HEK293T (cell line): Measurements from ENCODE around the gene RPL5.

Experiments
- CTCF ChIA-PET: fragments of 350-600 bp; formaldehyde crosslinking; extraction: SDS; loops from one replicate; lab custom pipeline; 2021; ENCODE audit warnings: antibody characterized with exemption, inconsistent platforms; lab: Yijun Ruan, JAX
- POLR2A ChIA-PET: fragments of 350-600 bp; formaldehyde crosslinking; extraction: SDS; loops from one replicate; lab custom pipeline; 2020; ENCODE audit warnings: antibody characterized with exemption, inconsistent platforms; lab: Yijun Ruan, JAX
- DNase-seq: peaks from one replicate; pipeline ENCODE4 v3.0.0; 2012; ENCODE audit warnings: mixed read lengths; ENCODE audit errors: extremely low spot score
- ARNT ChIP-seq: fragments of 450-650 bp; IDR thresholded peaks from 2 replicates; pipeline ENCODE4 v1.6.1; 2017; ENCODE audit warnings: mild to moderate bottlenecking
- BHLHE40 ChIP-seq: fragments of 450-650 bp; IDR thresholded peaks from 2 replicates; pipeline ENCODE4 v1.6.1; 2016; ENCODE audit warnings: mild to moderate bottlenecking, moderate library complexity, borderline replicate concordance
- CTBP1 ChIP-seq: fragments of 450-650 bp; IDR thresholded peaks from 2 replicates; pipeline ENCODE4 v1.6.1; 2016; ENCODE audit warnings: borderline replicate concordance
- ELF4 ChIP-seq: fragments of 450-650 bp; IDR thresholded peaks from 2 replicates; pipeline ENCODE4 v1.6.1; 2017; ENCODE audit warnings: antibody characterized with exemption
- FOXA1 ChIP-seq: fragments of 450-650 bp; IDR thresholded peaks from 2 replicates; pipeline ENCODE4 v1.6.1; 2016; ENCODE audit warnings: mild to moderate bottlenecking
- FOXK2 ChIP-seq: fragments of 450-650 bp; IDR thresholded peaks from 2 replicates; pipeline ENCODE4 v1.6.1; 2016; ENCODE audit warnings: mild to moderate bottlenecking
- FOXM1 ChIP-seq: fragments of 450-650 bp; IDR thresholded peaks from 2 replicates; pipeline ENCODE4 v1.6.1; 2017; ENCODE audit warnings: mild to moderate bottlenecking, borderline replicate concordance
- HDGF ChIP-seq: fragments of 450-650 bp; IDR thresholded peaks from 2 replicates; pipeline ENCODE4 v1.6.1; 2017; ENCODE audit warnings: antibody characterized with exemption, borderline replicate concordance
- L3MBTL2 ChIP-seq: fragments of 450-650 bp; conservative IDR thresholded peaks from 2 replicates; pipeline ENCODE4 v1.6.1; 2016; ENCODE audit warnings: mild to moderate bottlenecking
- LEF1 ChIP-seq: fragments of 450-650 bp; IDR thresholded peaks from 2 replicates; pipeline ENCODE4 v1.6.1; 2017; ENCODE audit warnings: mild to moderate bottlenecking, borderline replicate concordance
- NFRKB ChIP-seq: fragments of 450-650 bp; IDR thresholded peaks from 2 replicates; pipeline ENCODE4 v1.6.1; 2016; ENCODE audit warnings: mild to moderate bottlenecking, moderate library complexity
- PKNOX1 ChIP-seq: fragments of 450-650 bp; IDR thresholded peaks from 2 replicates; pipeline ENCODE4 v1.6.1; 2016
- SP1 ChIP-seq: fragments of 450-650 bp; IDR thresholded peaks from 2 replicates; pipeline ENCODE4 v1.6.1; 2017
- SUZ12 ChIP-seq: fragments of 450-650 bp; IDR thresholded peaks from 2 replicates; pipeline ENCODE4 v1.6.1; 2016; ENCODE audit warnings: mild to moderate bottlenecking
- TARDBP ChIP-seq: fragments of 450-650 bp; IDR thresholded peaks from 2 replicates; pipeline ENCODE4 v1.6.1; 2016
- ZNF384 ChIP-seq: fragments of 450-650 bp; IDR thresholded peaks from 2 replicates; pipeline ENCODE4 v1.6.1; 2016

The RPL5 gene

GRCh38 chr1:92874987-92875386 is 43.1 kb downstream of the RPL5 start:
- TF ChIP-seq FOXA1: no peak
- TF ChIP-seq NFRKB: no peak
- TF ChIP-seq SUZ12: no peak
- TF ChIP-seq HDGF: no peak
- TF ChIP-seq L3MBTL2: no peak
- TF ChIP-seq FOXM1: no peak
- TF ChIP-seq SP1: no peak
- no peak for TF ChIP-seq LEF1
- no peak for TF ChIP-seq PKNOX1
- no peak for TF ChIP-seq ZNF384
- no peak for TF ChIP-seq TARDBP
- TF ChIP-seq ARNT: no peak
- no peak for TF ChIP-seq ELF4
- TF ChIP-seq BHLHE40: no peak
- TF ChIP-seq CTBP1: no peak
- no peak for TF ChIP-seq FOXK2
- DNase-seq: no peak
- CTCF ChIA-PET: no interaction called here
- POLR2A ChIA-PET: no interaction called here

GRCh38 chr1:92876351-92876750 is 44.5 kb downstream of the RPL5 start:
- ChIA-PET CTCF (interaction anchor here (0.8 to 2.0 kb wide), 2 partner anchors 17 to 118 kb away, joined by 3 to 6 read pairs; no protein-coding TSS in a partner anchor), POLR2A (no interaction called here)
- TF ChIP-seq BHLHE40 (no peak), SP1 (no peak), CTBP1 (no peak), TARDBP (no peak), FOXK2 (no peak), LEF1 (no peak), SUZ12 (no peak), ELF4 (no peak), NFRKB (no peak), L3MBTL2 (no peak)
- no peak for DNase-seq

- no peak for DNase-seq
- ChIA-PET CTCF (interaction anchor here (0.8 to 2.0 kb wide), 2 partner anchors 18 to 117 kb away, joined by 3 to 6 read pairs; no protein-coding TSS in a partner anchor), POLR2A (no interaction called here)
- TF ChIP-seq BHLHE40 (no peak), LEF1 (no peak), SUZ12 (no peak), ELF4 (no peak), FOXM1 (no peak), ZNF384 (no peak), FOXA1 (no peak), SP1 (no peak), CTBP1 (no peak)
Measured at GRCh38 chr1:92877081-92877711, 45.4 kb downstream of the RPL5 start.

DNA sequence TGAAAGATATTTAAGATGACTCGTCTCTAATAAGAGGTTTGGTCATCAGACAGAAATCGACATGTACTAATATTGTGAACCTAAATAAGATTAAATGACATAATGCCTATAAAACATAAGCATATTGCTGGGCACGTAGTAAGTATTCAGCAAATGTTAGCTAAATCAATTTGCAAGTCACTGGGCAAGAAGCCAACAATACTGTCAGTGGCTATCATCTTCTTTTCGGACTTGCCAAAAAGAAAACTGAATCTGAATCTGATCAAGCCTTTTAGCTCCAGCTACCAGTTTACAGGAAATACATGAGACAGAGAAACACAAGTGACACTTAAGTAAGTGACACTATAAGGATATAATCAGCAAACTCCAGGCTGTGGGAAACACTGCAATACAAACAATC is 46.0 kb downstream of the RPL5 start:
- ChIA-PET CTCF (interaction anchor here (2.0 kb wide), 1 partner anchor 18 kb away, joined by 6 read pairs; no protein-coding TSS in a partner anchor), POLR2A (no interaction called here)
- DNase-seq: no peak
- no peak for TF ChIP-seq TARDBP
- TF ChIP-seq LEF1: no peak
- TF ChIP-seq SUZ12: no peak
- no peak for TF ChIP-seq NFRKB
- TF ChIP-seq ZNF384: no peak
- no peak for TF ChIP-seq BHLHE40
- no peak for TF ChIP-seq CTBP1

DNA sequence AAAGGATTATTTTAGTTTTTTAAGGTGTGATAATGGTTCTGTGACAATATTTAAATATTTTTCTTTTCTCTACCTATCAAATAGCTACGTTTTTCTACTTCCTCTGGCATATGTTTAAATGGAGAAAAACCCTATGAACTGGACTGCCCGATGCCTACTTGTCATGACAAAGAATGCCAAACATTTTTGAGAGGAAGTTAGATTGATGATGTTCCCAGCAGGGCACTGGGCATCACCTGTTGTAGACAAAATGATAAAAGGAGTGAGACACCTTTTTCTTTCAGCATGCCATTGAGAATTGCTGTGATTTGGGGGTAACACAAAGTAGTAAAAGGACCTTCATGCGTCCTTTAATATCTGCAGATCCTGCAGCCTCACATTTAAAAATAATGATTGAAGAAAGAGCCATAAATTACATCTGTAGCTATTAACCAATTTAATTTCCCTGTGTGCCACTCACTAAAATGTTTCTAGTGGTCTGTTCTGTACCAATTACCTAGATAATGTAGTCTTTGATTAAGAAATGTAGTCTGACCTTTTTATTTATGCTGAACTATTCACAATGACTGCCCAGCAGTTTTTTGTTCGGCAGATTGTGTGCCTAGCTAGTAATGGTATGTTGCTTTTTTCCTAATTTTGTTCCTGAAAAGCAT is 47.6 kb downstream of the RPL5 start:
- ChIA-PET CTCF (no interaction called here), POLR2A (no interaction called here)
- no peak for TF ChIP-seq TARDBP
- no peak for TF ChIP-seq ARNT
- TF ChIP-seq FOXK2: no peak
- TF ChIP-seq ZNF384: no peak
- TF ChIP-seq SUZ12: no peak
- TF ChIP-seq BHLHE40: no peak
- no peak for TF ChIP-seq CTBP1
- no peak for TF ChIP-seq HDGF
- TF ChIP-seq SP1: no peak
- TF ChIP-seq L3MBTL2: no peak
- TF ChIP-seq NFRKB: no peak
- no peak for TF ChIP-seq PKNOX1
- TF ChIP-seq FOXA1: no peak
- TF ChIP-seq ELF4: no peak
- TF ChIP-seq LEF1: no peak
- TF ChIP-seq FOXM1: no peak
- no peak for DNase-seq

GRCh38 chr1:92881391-92881790 is 49.6 kb downstream of the RPL5 start:
- no peak for TF ChIP-seq SP1
- no peak for TF ChIP-seq PKNOX1
- no peak for DNase-seq
- ChIA-PET CTCF (no interaction called here), POLR2A (no interaction called here)
